Keratinocyte (primary cell): ENCODE measurements around the gene LARGE1.

ENCODE experiments used
- CTCF ChIP-seq, 3 experiments: IDR thresholded peaks in 1 of 3; conservative IDR thresholded peaks in 1 of 3; optimal IDR thresholded peaks in 1 of 3; 2 replicates in 2 of 3; 3 replicates in 1 of 3; pipeline versions ENCODE3 to v1.5.1; 2011; ENCODE audit warnings: low read length in 3 of 3, mild to moderate bottlenecking in 3 of 3, moderate library complexity in 2 of 3, control low read depth in 1 of 3, inconsistent platforms in 1 of 3; ENCODE audit not compliant: insufficient read depth in 2 of 3; ENCODE audit errors: extremely low read depth in 1 of 3
- EZH2 ChIP-seq: IDR thresholded peaks from one replicate; pipeline ENCODE4 v1.6.1; 2012; ENCODE audit warnings: inconsistent platforms, mild to moderate bottlenecking, low read length, moderate library complexity

- no peak for TF ChIP-seq CTCF (optimal IDR thresholded peaks at IDR 0.05 in 1 of 3, IDR thresholded peaks at IDR 0.05 in 1 of 3, conservative IDR thresholded peaks at IDR 0.05 in 1 of 3; ENCODE audit: extremely low read depth in 1 of 3, insufficient read depth in 2 of 3, low read length in 3 of 3)
- no peak for TF ChIP-seq EZH2
These were observed 68.4 kb downstream of the LARGE1 start for GRCh38 chr22:33851821-33852384.
